GM12873 (cell line): ENCODE measurements around the gene CC2D1A.

Source experiments
- CTCF ChIP-seq: IDR thresholded peaks from 2 replicates; pipeline ENCODE4 v1.5.1; 2012; ENCODE audit warnings: low read depth, mild to moderate bottlenecking, moderate library complexity, low read length, control low read depth; ENCODE audit not compliant: insufficient read depth; ENCODE audit errors: missing control alignments

Gene CC2D1A

GRCh38 chr19:13880059-13881043 is 25.6 kb upstream of the CC2D1A start:
- peak; percentile 99 for TF ChIP-seq CTCF

- TF ChIP-seq CTCF = no peak
These were observed 24.7 kb upstream of the CC2D1A start for GRCh38 chr19:13881251-13881691.

GRCh38 chr19:13881692-13882418 is 24.1 kb upstream of the CC2D1A start:
- no peak for TF ChIP-seq CTCF

- TF ChIP-seq CTCF = no peak
These were observed 23.6 kb upstream of the CC2D1A start for GRCh38 chr19:13882419-13882795.

- TF ChIP-seq CTCF = no peak
These were observed 23.2 kb upstream of the CC2D1A start for GRCh38 chr19:13882836-13883235.

- no peak for TF ChIP-seq CTCF
These were observed 22.4 kb upstream of the CC2D1A start for GRCh38 chr19:13883516-13884064.
